Measurements from ENCODE around the gene TARBP1.

- TF ChIP-seq, protein P1, sequence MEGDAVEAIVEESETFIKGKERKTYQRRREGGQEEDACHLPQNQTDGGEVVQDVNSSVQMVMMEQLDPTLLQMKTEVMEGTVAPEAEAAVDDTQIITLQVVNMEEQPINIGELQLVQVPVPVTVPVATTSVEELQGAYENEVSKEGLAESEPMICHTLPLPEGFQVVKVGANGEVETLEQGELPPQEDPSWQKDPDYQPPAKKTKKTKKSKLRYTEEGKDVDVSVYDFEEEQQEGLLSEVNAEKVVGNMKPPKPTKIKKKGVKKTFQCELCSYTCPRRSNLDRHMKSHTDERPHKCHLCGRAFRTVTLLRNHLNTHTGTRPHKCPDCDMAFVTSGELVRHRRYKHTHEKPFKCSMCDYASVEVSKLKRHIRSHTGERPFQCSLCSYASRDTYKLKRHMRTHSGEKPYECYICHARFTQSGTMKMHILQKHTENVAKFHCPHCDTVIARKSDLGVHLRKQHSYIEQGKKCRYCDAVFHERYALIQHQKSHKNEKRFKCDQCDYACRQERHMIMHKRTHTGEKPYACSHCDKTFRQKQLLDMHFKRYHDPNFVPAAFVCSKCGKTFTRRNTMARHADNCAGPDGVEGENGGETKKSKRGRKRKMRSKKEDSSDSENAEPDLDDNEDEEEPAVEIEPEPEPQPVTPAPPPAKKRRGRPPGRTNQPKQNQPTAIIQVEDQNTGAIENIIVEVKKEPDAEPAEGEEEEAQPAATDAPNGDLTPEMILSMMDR (IDR thresholded peaks at IDR 0.05): peak; percentile 79
- TF ChIP-seq ZFX (IDR thresholded peaks at IDR 0.05; ENCODE audit: borderline replicate concordance): no peak
Observed at GRCh38 chr1:234478481-234479309, at the start of gene TARBP1.
